Measurements from ENCODE around the gene ERICH2.

DNA sequence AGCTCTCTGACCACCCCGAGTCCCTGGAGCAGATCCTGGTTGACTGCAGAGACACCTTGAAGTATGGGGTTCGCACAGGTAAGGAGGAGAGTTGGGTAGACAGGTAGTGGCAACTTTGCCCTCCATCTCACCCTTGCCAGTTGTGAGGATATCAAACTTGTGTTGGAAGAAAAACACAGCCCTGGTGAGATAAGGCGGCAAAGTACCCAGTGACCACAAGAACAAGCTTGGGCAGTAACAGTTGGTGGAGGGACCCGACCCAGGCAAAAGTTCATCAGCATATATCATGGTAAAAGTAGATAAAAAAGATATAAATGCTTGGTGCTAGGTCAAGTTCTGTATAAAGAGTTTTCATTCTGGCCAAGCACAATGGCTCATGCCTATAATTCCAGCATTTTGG is 60.9 kb downstream of the ERICH2 start:
- TF ChIP-seq, protein P1, sequence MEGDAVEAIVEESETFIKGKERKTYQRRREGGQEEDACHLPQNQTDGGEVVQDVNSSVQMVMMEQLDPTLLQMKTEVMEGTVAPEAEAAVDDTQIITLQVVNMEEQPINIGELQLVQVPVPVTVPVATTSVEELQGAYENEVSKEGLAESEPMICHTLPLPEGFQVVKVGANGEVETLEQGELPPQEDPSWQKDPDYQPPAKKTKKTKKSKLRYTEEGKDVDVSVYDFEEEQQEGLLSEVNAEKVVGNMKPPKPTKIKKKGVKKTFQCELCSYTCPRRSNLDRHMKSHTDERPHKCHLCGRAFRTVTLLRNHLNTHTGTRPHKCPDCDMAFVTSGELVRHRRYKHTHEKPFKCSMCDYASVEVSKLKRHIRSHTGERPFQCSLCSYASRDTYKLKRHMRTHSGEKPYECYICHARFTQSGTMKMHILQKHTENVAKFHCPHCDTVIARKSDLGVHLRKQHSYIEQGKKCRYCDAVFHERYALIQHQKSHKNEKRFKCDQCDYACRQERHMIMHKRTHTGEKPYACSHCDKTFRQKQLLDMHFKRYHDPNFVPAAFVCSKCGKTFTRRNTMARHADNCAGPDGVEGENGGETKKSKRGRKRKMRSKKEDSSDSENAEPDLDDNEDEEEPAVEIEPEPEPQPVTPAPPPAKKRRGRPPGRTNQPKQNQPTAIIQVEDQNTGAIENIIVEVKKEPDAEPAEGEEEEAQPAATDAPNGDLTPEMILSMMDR (IDR thresholded peaks at IDR 0.05; ENCODE audit: low read depth, low read length, poor library complexity, severe bottlenecking): no peak
- TF ChIP-seq EZH2phosphoT487 (IDR thresholded peaks at IDR 0.05; ENCODE audit: borderline replicate concordance, low read length): no peak
